ENCODE results near the gene PFKM.

Gene PFKM

GRCh38 chr12:48157018-48157888, 38.1 kb downstream of the PFKM start, which contains the start of gene ASB8:
ASB8 (minus strand) TSS chr12:48157515; CDS start chr12:48153496, 4,019 bp downstream.
- peak; percentile 96 to 99 (median 97) for DNase-seq (ENCODE audit: low read depth in 3 of 3)

GRCh38 chr12:48157889-48158370, 38.8 kb downstream of the PFKM start:
- DNase-seq (ENCODE audit: low read depth in 3 of 3), result no peak

GRCh38 chr12:48160046-48160445, 40.9 kb downstream of the PFKM start:
- DNase-seq (ENCODE audit: low read depth in 3 of 3), result no peak

- DNase-seq (ENCODE audit: low read depth in 3 of 3), result no peak
Measured at GRCh38 chr12:48160807-48161206, 41.6 kb downstream of the PFKM start.

- no peak for DNase-seq (ENCODE audit: low read depth in 3 of 3)
Measured at GRCh38 chr12:48163150-48163747, 44.1 kb downstream of the PFKM start.

GRCh38 chr12:48164451-48164850, 45.3 kb downstream of the PFKM start:
- no peak for DNase-seq (ENCODE audit: low read depth in 3 of 3)

GRCh38 chr12:48165089-48165981, 46.2 kb downstream of the PFKM start:
- DNase-seq (ENCODE audit: low read depth in 3 of 3), result no peak

- DNase-seq (ENCODE audit: low read depth in 3 of 3), result no peak
Measured at GRCh38 chr12:48169011-48169410, 49.8 kb downstream of the PFKM start.

GRCh38 chr12:48175613-48176416, 56.7 kb downstream of the PFKM start:
- no peak for DNase-seq (ENCODE audit: low read depth in 3 of 3)

GRCh38 chr12:48176417-48176751, 57.2 kb downstream of the PFKM start:
- DNase-seq (ENCODE audit: low read depth in 3 of 3), result no peak

- no peak for DNase-seq (ENCODE audit: low read depth in 3 of 3)
Measured at GRCh38 chr12:48177982-48178381, 58.8 kb downstream of the PFKM start.

GRCh38 chr12:48179466-48179865, 60.3 kb downstream of the PFKM start:
- no peak for DNase-seq (ENCODE audit: low read depth in 3 of 3)

GRCh38 chr12:48180424-48180823, 61.3 kb downstream of the PFKM start:
- DNase-seq (ENCODE audit: low read depth in 3 of 3), result no peak

GRCh38 chr12:48180857-48181495, 61.8 kb downstream of the PFKM start:
- DNase-seq (ENCODE audit: low read depth in 3 of 3), result no peak

- DNase-seq (ENCODE audit: low read depth in 3 of 3), result no peak
Measured at GRCh38 chr12:48182631-48183030, 63.5 kb downstream of the PFKM start.

- DNase-seq (ENCODE audit: low read depth in 3 of 3), result peak; percentile 39 to 58 (median 44)
Measured at GRCh38 chr12:48183091-48183875, 64.1 kb downstream of the PFKM start, which contains the start of gene CCDC184. CCDC184 (plus strand) TSS chr12:48183644; CDS start chr12:48184123, 479 bp downstream.

- DNase-seq (ENCODE audit: low read depth in 3 of 3), result no peak
Measured at GRCh38 chr12:48183876-48184548, 64.8 kb downstream of the PFKM start.

GRCh38 chr12:48184549-48184922, 65.4 kb downstream of the PFKM start:
- DNase-seq (ENCODE audit: low read depth in 3 of 3), result no peak

- DNase-seq (ENCODE audit: low read depth in 3 of 3), result no peak
Measured at GRCh38 chr12:48185181-48185919, 66.2 kb downstream of the PFKM start.
